Stimulated activated CD4-positive, alpha-beta T cell treated with anti-CD3 and anti-CD28 coated beads, Interleukin-12 subunit alpha, Interleukin-12 subunit beta, amount 100 ng/mL, for 48 hours (primary cell): ENCODE results near the gene HINFP.

Source experiments
- DNase-seq, 3 donors: peaks; one replicate each; pipeline ENCODE4 v3.0.0-alpha.2; 2020; ENCODE audit warnings: low read depth in 2 of 3, low spot score in 1 of 3

Gene HINFP

GRCh38 chr11:119121008-119121810, at the start of gene HINFP:
Gene HINFP (plus strand): TSS chr11:119121580. CDS start chr11:119126945, 5,365 bp downstream.
- DNase-seq, result peak; percentile 99 to 100 (median 100)

- no peak for DNase-seq
These were observed 43.5 kb upstream of the HINFP start for GRCh38 chr11:119077839-119078238.

GRCh38 chr11:119078675-119079420, 42.5 kb upstream of the HINFP start:
- DNase-seq, result no peak

GRCh38 chr11:119081682-119082260, 39.6 kb upstream of the HINFP start:
- no peak for DNase-seq

GRCh38 chr11:119084663-119085436, 36.5 kb upstream of the HINFP start, which contains the start of gene HMBS:
Gene HMBS (plus strand): TSS chr11:119084881. CDS start chr11:119085034, 153 bp downstream.
- peak; percentile 88 to 89 (median 88) for DNase-seq

- DNase-seq, result no peak
These were observed 35.9 kb upstream of the HINFP start for GRCh38 chr11:119085437-119085847.

- DNase-seq, result no peak
These were observed 34.3 kb upstream of the HINFP start for GRCh38 chr11:119087123-119087522.

- no peak for DNase-seq
These were observed 33.6 kb upstream of the HINFP start for GRCh38 chr11:119087747-119088241.

- no peak for DNase-seq
These were observed 33.0 kb upstream of the HINFP start for GRCh38 chr11:119088406-119088805.

- DNase-seq, result no peak
These were observed 32.1 kb upstream of the HINFP start for GRCh38 chr11:119089319-119089718.

- no peak for DNase-seq
These were observed 30.2 kb upstream of the HINFP start for GRCh38 chr11:119091178-119091577.

GRCh38 chr11:119091966-119092879, 29.2 kb upstream of the HINFP start:
- no peak for DNase-seq

- no peak for DNase-seq
These were observed 28.2 kb upstream of the HINFP start for GRCh38 chr11:119092880-119093842.

- no peak for DNase-seq
These were observed 27.2 kb upstream of the HINFP start for GRCh38 chr11:119093942-119094815.

GRCh38 chr11:119094816-119095065, 26.6 kb upstream of the HINFP start:
- DNase-seq, result peak in 1 of 3 donors; percentile 46

GRCh38 chr11:119095066-119095880, 26.1 kb upstream of the HINFP start:
- peak; percentile 98 to 100 (median 99) for DNase-seq

GRCh38 chr11:119099711-119100110, 21.7 kb upstream of the HINFP start:
- DNase-seq, result no peak
